Epithelial cell of proximal tubule (primary cell): ENCODE measurements around the gene MAD1L1. TPM values are rescaled to one million over a fixed set of nuclear protein-coding genes. Genes with fewer than 3 reads are reported as not detected.

Experiments
- DNase-seq: peaks from one replicate; pipeline ENCODE4 v3.0.0-alpha.2; 2011; ENCODE audit warnings: low read depth
- H3K4me3 ChIP-seq: 2 replicates; pipeline ENCODE4 v1.5.1; 2011; ENCODE audit warnings: low read depth, mild to moderate bottlenecking, low read length
- total RNA-seq: library from RNA; depleted of rRNA; stranded (reverse); fragments of >200 nt; gene quantifications from 2 replicates; pipeline ENCODE4 v1.2.3, GENCODE V29; 2015
- TF ChIP-seq, protein P1 (sequence below): conservative IDR thresholded peaks from 2 replicates; pipeline ENCODE4 v1.5.1; 2012; ENCODE audit warnings: low read depth, mild to moderate bottlenecking, low read length

The MAD1L1 gene
- total RNA-seq, 1 donor from 2014 or later = 83.4 TPM

DNA sequence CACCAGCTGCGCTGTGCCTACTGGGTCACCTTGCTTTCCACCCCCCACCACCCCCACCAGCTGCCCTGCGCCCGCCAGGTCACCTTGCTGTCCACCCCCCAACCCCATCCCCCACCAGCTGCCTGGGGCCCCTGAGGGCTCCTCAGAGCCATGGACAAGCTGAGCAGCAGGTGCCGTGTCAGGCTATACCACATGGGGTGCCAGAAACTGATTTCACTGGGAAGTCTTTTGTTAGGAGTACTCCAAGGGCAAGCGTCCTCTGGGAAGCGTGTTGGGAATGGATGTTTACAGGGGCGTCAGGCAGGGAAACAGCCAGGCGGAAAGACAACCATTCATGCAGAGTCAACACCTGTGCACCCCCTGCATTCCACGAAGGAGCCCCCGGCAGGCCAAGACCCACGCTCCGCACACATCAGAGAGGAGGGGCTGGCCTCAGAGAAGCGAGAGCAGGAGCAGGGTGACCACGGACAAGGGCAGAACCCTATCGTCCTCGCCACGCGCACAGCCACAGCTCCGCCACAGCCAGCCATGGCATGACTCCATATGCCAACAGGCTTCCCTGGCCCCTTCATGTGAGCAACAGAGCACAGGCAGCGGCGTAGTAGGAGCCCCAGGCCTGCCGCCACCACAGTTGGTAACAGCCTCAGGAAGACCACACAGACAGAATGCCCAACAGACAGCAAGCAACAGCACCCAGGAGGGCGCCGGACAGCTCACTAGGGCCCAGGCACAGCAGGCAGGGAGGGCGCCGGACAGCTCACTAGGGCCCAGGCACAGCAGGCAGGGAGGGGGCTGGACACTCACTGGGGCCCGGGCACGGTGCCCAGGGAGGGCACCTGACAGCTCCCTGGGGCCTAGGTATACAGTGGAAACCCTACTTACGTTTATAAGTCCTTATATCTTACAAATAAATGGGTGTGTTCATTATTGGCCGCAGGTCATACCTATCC is 180.8 kb downstream of the MAD1L1 start:
- H3K4me3 ChIP-seq = no peak overlapping the region
- no peak for DNase-seq

GRCh38 chr7:2050511-2050866 is 182.3 kb downstream of the MAD1L1 start:
- DNase-seq = no peak
- TF ChIP-seq, protein P1, sequence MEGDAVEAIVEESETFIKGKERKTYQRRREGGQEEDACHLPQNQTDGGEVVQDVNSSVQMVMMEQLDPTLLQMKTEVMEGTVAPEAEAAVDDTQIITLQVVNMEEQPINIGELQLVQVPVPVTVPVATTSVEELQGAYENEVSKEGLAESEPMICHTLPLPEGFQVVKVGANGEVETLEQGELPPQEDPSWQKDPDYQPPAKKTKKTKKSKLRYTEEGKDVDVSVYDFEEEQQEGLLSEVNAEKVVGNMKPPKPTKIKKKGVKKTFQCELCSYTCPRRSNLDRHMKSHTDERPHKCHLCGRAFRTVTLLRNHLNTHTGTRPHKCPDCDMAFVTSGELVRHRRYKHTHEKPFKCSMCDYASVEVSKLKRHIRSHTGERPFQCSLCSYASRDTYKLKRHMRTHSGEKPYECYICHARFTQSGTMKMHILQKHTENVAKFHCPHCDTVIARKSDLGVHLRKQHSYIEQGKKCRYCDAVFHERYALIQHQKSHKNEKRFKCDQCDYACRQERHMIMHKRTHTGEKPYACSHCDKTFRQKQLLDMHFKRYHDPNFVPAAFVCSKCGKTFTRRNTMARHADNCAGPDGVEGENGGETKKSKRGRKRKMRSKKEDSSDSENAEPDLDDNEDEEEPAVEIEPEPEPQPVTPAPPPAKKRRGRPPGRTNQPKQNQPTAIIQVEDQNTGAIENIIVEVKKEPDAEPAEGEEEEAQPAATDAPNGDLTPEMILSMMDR = no peak
- H3K4me3 ChIP-seq = no peak overlapping the region

More for the DNA sequence above, 180.8 kb downstream of the MAD1L1 start:
- TF ChIP-seq, protein P1 = no peak

DNA sequence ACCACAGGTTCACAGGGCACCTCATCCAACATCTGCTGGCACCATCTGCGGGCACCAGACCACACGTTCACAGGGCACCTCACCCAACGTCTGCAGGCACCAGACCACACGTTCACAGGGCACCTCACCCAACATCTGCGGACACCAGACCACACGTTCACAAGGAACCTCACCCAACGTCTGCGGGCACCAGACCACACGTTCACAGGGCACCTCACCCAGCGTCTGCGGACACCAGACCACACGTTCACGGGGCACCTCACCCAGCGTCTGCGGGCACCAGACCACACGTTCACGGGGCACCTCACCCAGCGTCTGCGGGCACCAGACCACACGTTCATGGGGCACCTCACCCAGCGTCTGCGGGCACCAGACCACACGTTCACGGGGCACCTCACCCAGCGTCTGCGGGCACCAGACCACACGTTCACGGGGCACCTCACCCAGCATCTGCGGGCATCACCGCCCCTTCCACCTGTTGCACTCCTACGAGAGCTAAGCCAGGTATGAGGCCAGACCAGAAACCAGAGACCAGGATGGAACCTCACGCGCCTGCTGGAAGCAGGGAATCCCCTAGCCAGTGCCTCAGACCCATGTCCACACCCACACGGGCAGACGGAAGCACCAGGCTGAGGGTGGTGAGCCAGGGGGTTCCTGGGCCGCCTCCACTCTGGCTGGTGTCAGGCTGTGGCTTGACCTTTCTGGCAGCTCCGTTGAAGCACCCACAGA is 182.8 kb downstream of the MAD1L1 start:
- no peak overlapping the region for H3K4me3 ChIP-seq
- DNase-seq = no peak
- TF ChIP-seq, protein P1 = no peak

DNA sequence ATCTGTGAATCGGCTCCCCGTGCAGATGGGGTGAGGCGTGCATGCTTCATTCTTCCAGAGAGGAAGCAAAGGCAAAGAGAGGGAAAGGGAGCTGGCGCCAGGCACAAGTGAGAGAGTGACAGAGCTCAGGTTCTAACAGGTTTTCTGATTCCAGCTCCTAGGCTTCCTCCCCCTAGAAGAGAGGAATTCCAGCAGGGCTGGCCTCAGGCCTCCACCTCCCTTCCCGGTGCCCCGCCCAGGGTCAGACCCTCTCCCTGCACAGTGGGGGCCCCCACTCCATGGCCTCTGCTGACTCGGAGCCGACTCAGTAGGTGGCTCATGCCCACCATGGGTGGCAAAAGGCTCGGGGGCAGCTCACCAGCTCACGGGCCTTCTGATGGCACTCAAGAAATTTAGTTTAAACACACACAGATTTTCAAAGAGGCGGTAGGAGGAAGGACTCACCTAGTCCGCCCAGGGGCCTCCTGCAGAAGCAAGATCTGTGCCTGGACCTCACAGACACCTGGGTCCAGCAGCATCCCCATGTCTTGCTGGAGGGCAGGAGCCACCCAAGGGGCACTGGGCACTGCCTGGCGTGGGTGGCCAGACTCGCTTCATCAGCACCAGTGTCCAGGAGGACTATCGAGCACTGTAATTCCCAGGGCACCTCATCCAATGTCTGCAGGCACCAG is 183.5 kb downstream of the MAD1L1 start:
- no peak for DNase-seq
- TF ChIP-seq, protein P1 = no peak
- no peak overlapping the region for H3K4me3 ChIP-seq

GRCh38 chr7:2048531-2048930 is 184.2 kb downstream of the MAD1L1 start:
- TF ChIP-seq, protein P1 = no peak
- no peak for DNase-seq
- H3K4me3 ChIP-seq = no peak overlapping the region

- TF ChIP-seq, protein P1 = no peak
- DNase-seq = no peak
- no peak overlapping the region for H3K4me3 ChIP-seq
These were observed 184.7 kb downstream of the MAD1L1 start for GRCh38 chr7:2048006-2048405.
